DOHH2 (cell line): ENCODE measurements around the gene RFLNA.

ENCODE experiments used
- H3F3A ChIP-seq: fragments of 200-600 bp; sonication (generic), shearing (Covaris generic); 2 replicates; pipeline ENCODE4 v1.6.0; 2016; ENCODE audit warnings: antibody characterized with exemption, mild to moderate bottlenecking; ENCODE audit not compliant: control insufficient read depth, insufficient read depth
- H3K27ac ChIP-seq: fragments of 200-600 bp; sonication (generic); 2 replicates; pipeline ENCODE4 v1.5.1; 2014; ENCODE audit warnings: low read depth, mild to moderate bottlenecking, low read length, moderate library complexity
- H3K27me3 ChIP-seq: fragments of 200-600 bp; sonication (generic); 2 replicates; pipeline ENCODE4 v1.6.1; 2014; ENCODE audit warnings: mild to moderate bottlenecking, low read length, mixed read lengths; ENCODE audit not compliant: control insufficient read depth
- H3K36me3 ChIP-seq: fragments of 200-600 bp; sonication (generic); 2 replicates; pipeline ENCODE4 v1.6.1; 2014; ENCODE audit warnings: mild to moderate bottlenecking, low read length, moderate library complexity, mixed read lengths; ENCODE audit not compliant: control insufficient read depth
- H3K4me1 ChIP-seq: fragments of 200-600 bp; sonication (generic); 2 replicates; pipeline ENCODE4 v1.6.1; 2014; ENCODE audit warnings: mild to moderate bottlenecking, low read length, mixed read lengths; ENCODE audit not compliant: control insufficient read depth
- H3K4me2 ChIP-seq: fragments of 200-600 bp; sonication (generic); 2 replicates; pipeline ENCODE4 v1.6.0; 2014; ENCODE audit warnings: mild to moderate bottlenecking, low read length, moderate library complexity
- H3K4me3 ChIP-seq: fragments of 200-600 bp; sonication (generic); 2 replicates; pipeline ENCODE4 v1.5.1; 2014; ENCODE audit warnings: mild to moderate bottlenecking, low read length, mixed read lengths
- H3K79me2 ChIP-seq: fragments of 200-600 bp; sonication (generic); 2 replicates; pipeline ENCODE4 v1.6.1; 2014; ENCODE audit warnings: mild to moderate bottlenecking, low read length, mixed read lengths; ENCODE audit not compliant: control insufficient read depth
- H3K9me2 ChIP-seq: fragments of 200-600 bp; sonication (generic); replicated peaks from 2 replicates; pipeline ENCODE4 v1.6.1; 2014; ENCODE audit warnings: mild to moderate bottlenecking, low read length, mixed read lengths; ENCODE audit not compliant: control insufficient read depth
- H3K9me3 ChIP-seq: fragments of 200-600 bp; sonication (generic); 2 replicates; pipeline ENCODE4 v1.6.1; 2014; ENCODE audit warnings: antibody characterized with exemption, low read length, mixed read lengths; ENCODE audit not compliant: control insufficient read depth, insufficient read depth
- H4K20me1 ChIP-seq: fragments of 200-600 bp; sonication (generic); 2 replicates; pipeline ENCODE4 v1.6.0; 2014; ENCODE audit warnings: low read depth, mild to moderate bottlenecking, antibody characterized with exemption, low read length, moderate library complexity; ENCODE audit not compliant: control insufficient read depth, insufficient read depth
- EZH2phosphoT487 ChIP-seq: fragments of 200-600 bp; sonication (generic); IDR thresholded peaks from 2 replicates; pipeline ENCODE4 v1.6.1; 2017; ENCODE audit warnings: borderline replicate concordance, mild to moderate bottlenecking, antibody characterized with exemption, low read length, moderate library complexity, mixed read lengths
- TF ChIP-seq, protein P1 (sequence below): fragments of 200-600 bp; sonication (generic); IDR thresholded peaks from one replicate; pipeline ENCODE4 v1.5.1; 2014; ENCODE audit warnings: antibody characterized with exemption, mild to moderate bottlenecking, low read depth, low read length; ENCODE audit not compliant: poor library complexity, severe bottlenecking

Gene RFLNA

DNA sequence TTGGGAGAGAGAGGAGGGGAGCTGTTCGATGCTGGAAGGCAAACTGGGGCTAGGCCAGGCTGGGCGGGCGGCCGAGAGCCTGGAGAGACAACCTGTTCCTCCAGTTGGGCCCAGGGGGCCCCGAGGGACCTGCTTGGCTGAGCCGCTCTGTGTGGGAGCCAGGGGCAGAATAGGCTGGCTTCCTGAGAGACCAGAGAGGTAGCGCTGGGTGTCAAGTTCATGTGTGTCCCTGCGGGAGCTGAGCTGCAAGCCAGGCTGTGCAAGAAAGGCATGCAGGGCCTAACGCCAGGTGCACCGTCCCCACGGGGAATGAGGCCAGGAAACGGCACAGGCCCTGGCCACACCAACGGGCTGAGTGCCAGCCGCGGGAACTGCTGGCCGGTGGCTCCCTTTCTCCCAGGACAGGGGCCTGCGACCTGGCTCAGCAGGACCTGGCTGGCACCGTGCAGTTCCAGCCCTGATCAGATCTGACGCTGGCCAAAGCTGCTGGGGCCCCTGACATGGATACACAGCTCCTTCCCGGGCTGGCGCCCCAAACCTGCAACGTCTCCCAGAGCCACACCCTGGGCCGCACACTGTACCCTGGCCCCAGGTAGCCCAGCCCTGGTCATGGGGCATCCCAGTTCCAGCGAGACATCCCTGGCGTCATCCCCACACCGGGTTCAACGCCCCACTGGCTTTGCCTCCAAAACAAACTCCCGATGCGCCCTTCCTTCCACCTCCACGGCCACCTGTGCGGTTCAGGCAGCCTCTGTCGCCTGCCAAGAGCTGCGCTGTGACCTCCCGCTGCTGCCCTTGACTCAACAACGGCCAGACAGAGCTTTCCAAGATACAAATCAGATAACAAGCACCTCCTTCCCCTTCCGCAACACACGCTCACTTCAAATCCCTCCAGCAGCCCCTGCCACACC lies 65.0 kb downstream of the RFLNA start:
- Histone ChIP-seq H3K4me1 (no peaks in the 10 kb centered on the region), H4K20me1 (no peaks in the 10 kb centered on the region), H3F3A (no peaks in the 10 kb centered on the region), H3K79me2 (no peaks in the 10 kb centered on the region), H3K9me2 (no peaks in the 10 kb centered on the region), H3K27ac (no peak overlapping the region), H3K36me3 (peaks cover 20% of the 10 kb centered on the region; the same call in 1 of the 2 replicates), H3K4me2 (no peak overlapping the region), H3K9me3 (no peaks in the 10 kb centered on the region), H3K27me3 (no peaks in the 10 kb centered on the region), H3K4me3 (no peak overlapping the region)
- TF ChIP-seq EZH2phosphoT487 = no peak
- TF ChIP-seq, protein P1, sequence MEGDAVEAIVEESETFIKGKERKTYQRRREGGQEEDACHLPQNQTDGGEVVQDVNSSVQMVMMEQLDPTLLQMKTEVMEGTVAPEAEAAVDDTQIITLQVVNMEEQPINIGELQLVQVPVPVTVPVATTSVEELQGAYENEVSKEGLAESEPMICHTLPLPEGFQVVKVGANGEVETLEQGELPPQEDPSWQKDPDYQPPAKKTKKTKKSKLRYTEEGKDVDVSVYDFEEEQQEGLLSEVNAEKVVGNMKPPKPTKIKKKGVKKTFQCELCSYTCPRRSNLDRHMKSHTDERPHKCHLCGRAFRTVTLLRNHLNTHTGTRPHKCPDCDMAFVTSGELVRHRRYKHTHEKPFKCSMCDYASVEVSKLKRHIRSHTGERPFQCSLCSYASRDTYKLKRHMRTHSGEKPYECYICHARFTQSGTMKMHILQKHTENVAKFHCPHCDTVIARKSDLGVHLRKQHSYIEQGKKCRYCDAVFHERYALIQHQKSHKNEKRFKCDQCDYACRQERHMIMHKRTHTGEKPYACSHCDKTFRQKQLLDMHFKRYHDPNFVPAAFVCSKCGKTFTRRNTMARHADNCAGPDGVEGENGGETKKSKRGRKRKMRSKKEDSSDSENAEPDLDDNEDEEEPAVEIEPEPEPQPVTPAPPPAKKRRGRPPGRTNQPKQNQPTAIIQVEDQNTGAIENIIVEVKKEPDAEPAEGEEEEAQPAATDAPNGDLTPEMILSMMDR = no peak

GRCh38 chr12:124361074-124361970 lies 66.4 kb downstream of the RFLNA start:
- H3K9me3 ChIP-seq = no peaks in the 10 kb centered on the region
- no peaks in the 10 kb centered on the region for H3F3A ChIP-seq
- H3K4me2 ChIP-seq = no peak overlapping the region
- H3K9me2 ChIP-seq = no peaks in the 10 kb centered on the region
- H3K4me1 ChIP-seq = no peaks in the 10 kb centered on the region
- no peak overlapping the region for H3K27ac ChIP-seq
- no peaks in the 10 kb centered on the region for H3K27me3 ChIP-seq
- H3K36me3 ChIP-seq = peaks cover 17% of the 10 kb centered on the region; the same call in 1 of the 2 replicates
- no peaks in the 10 kb centered on the region for H4K20me1 ChIP-seq
- no peak overlapping the region for H3K4me3 ChIP-seq
- H3K79me2 ChIP-seq = no peaks in the 10 kb centered on the region
- TF ChIP-seq, protein P1 = no peak
- TF ChIP-seq EZH2phosphoT487 = no peak

DNA sequence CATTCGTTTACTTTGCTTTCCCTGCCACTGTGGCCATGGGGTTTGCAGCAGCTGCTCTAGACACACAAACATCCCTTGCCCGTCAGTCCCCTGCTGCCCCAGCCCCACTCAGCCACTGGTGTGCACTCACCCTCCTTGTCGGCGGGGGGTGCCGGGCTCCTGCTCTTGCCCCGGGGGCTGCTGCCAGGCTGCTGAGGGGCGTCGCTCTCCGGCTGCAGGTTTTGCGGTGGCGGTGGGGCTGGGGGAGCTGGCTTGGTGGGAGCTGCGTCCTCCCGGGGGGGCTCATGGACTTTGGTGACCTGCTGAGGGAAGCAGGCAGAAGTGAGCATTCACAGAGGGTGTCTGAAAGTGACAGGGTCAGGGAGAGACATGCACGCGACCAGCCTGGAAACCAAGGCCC lies 67.1 kb downstream of the RFLNA start:
- Histone ChIP-seq H3K27me3 (no peaks in the 10 kb centered on the region), H3K9me3 (no peaks in the 10 kb centered on the region), H3K4me2 (no peak overlapping the region), H3K4me3 (no peak overlapping the region), H4K20me1 (no peaks in the 10 kb centered on the region), H3K4me1 (no peaks in the 10 kb centered on the region), H3K27ac (no peak overlapping the region), H3F3A (no peaks in the 10 kb centered on the region), H3K36me3 (peaks cover 17% of the 10 kb centered on the region; the same call in 1 of the 2 replicates), H3K79me2 (no peaks in the 10 kb centered on the region), H3K9me2 (no peaks in the 10 kb centered on the region)
- no peak for TF ChIP-seq EZH2phosphoT487
- TF ChIP-seq, protein P1 = no peak
